Vagina (tissue), 2 donors: ENCODE data around the gene ANKRD22.

Source experiments
- CTCF ChIP-seq, 3 experiments: fragments of 450-650 bp in 2 of 3; fragments of 200-600 bp in 1 of 3; sonication (generic) in 1 of 3; IDR thresholded peaks; one replicate each; pipeline ENCODE4 v1.5.1; 2017 to 2019; ENCODE audit warnings: antibody characterized with exemption in 3 of 3, mild to moderate bottlenecking in 2 of 3, moderate library complexity in 2 of 3
- POLR2A ChIP-seq, 2 donors: fragments of 450-650 bp; IDR thresholded peaks; one replicate each; pipeline ENCODE4 v1.6.1; 2017; ENCODE audit warnings: antibody characterized with exemption in 2 of 2, mild to moderate bottlenecking in 2 of 2, moderate library complexity in 2 of 2
- POLR2AphosphoS5 ChIP-seq, 2 donors: sonication (generic); formaldehyde crosslinking; IDR thresholded peaks; one replicate each; pipeline ENCODE4 v1.9.0; 2017; ENCODE audit warnings: antibody characterized with exemption in 2 of 2, mild to moderate bottlenecking in 2 of 2, low read depth in 1 of 2; ENCODE audit not compliant: insufficient read depth in 1 of 2

- TF ChIP-seq CTCF (IDR thresholded peaks at IDR 0.05) (no peak), POLR2A (IDR thresholded peaks at IDR 0.05) (no peak), POLR2AphosphoS5 (IDR thresholded peaks at IDR 0.05; ENCODE audit: insufficient read depth in 1 of 2, low read depth in 1 of 2) (no peak)
These were observed 9.4 kb upstream of the ANKRD22 start for GRCh38 chr10:88861036-88861435.
